HEK293 (cell line): Measurements from ENCODE around the gene AOC2.

ENCODE experiments used
- GLIS2 ChIP-seq: fragments of 450-650 bp; formaldehyde crosslinking; IDR thresholded peaks from 2 replicates; pipeline ENCODE4 v1.5.1; 2016; ENCODE audit warnings: missing biosample characterization, missing genetic modification characterization
- HOXA7 ChIP-seq: sonication (generic); formaldehyde crosslinking; IDR thresholded peaks from 2 replicates; pipeline ENCODE4 v1.8.1; 2022; ENCODE audit warnings: missing genetic modification reagents, borderline replicate concordance
- KLF1 ChIP-seq: fragments of 450-650 bp; formaldehyde crosslinking; IDR thresholded peaks from 2 replicates; pipeline ENCODE4 v1.5.1; 2016; ENCODE audit warnings: missing biosample characterization, missing genetic modification characterization
- MEIS1 ChIP-seq: sonication (generic); formaldehyde crosslinking; IDR thresholded peaks from 2 replicates; pipeline ENCODE4 v1.8.1; 2022; ENCODE audit warnings: missing genetic modification reagents, mild to moderate bottlenecking, borderline replicate concordance
- OSR2 ChIP-seq: fragments of 450-650 bp; formaldehyde crosslinking; IDR thresholded peaks from 2 replicates; pipeline ENCODE4 v1.5.1; 2016; ENCODE audit warnings: missing biosample characterization, missing genetic modification characterization
- PATZ1 ChIP-seq: fragments of 450-650 bp; formaldehyde crosslinking; IDR thresholded peaks from 2 replicates; pipeline ENCODE4 v1.5.1; 2016; ENCODE audit warnings: missing biosample characterization, missing genetic modification characterization
- TCF7L2 ChIP-seq: IDR thresholded peaks from 2 replicates; pipeline ENCODE4 v1.6.1; 2011; ENCODE audit warnings: low read depth, mild to moderate bottlenecking, inconsistent platforms, low read length, moderate library complexity, borderline replicate concordance
- ZFP37 ChIP-seq: fragments of 450-650 bp; formaldehyde crosslinking; IDR thresholded peaks from 2 replicates; pipeline ENCODE4 v1.5.1; 2016; ENCODE audit warnings: missing biosample characterization, missing genetic modification characterization
- ZNF114 ChIP-seq: fragments of 450-650 bp; formaldehyde crosslinking; IDR thresholded peaks from 2 replicates; pipeline ENCODE4 v1.5.0; 2017; ENCODE audit warnings: missing biosample characterization, missing genetic modification characterization
- ZNF132 ChIP-seq: fragments of 450-650 bp; formaldehyde crosslinking; IDR thresholded peaks from 2 replicates; pipeline ENCODE4 v1.5.1; 2017; ENCODE audit warnings: missing biosample characterization, missing genetic modification characterization, borderline replicate concordance
- ZNF24 ChIP-seq: fragments of 450-650 bp; formaldehyde crosslinking; IDR thresholded peaks from 2 replicates; pipeline ENCODE4 v1.5.1; 2016; ENCODE audit warnings: missing biosample characterization, missing genetic modification characterization
- ZNF26 ChIP-seq: fragments of 450-650 bp; formaldehyde crosslinking; IDR thresholded peaks from 2 replicates; pipeline ENCODE4 v1.5.1; 2016; ENCODE audit warnings: missing biosample characterization, missing genetic modification characterization
- ZNF292 ChIP-seq: fragments of 450-650 bp; formaldehyde crosslinking; IDR thresholded peaks from 2 replicates; pipeline ENCODE4 v1.5.1; 2016; ENCODE audit warnings: low read depth, missing biosample characterization, missing genetic modification characterization, borderline replicate concordance
- ZNF350 ChIP-seq: fragments of 450-650 bp; formaldehyde crosslinking; IDR thresholded peaks from 2 replicates; pipeline ENCODE4 v1.5.0; 2017; ENCODE audit warnings: missing biosample characterization, mild to moderate bottlenecking, missing genetic modification characterization
- ZNF354C ChIP-seq: fragments of 450-650 bp; formaldehyde crosslinking; IDR thresholded peaks from 2 replicates; pipeline ENCODE4 v1.5.1; 2016; ENCODE audit warnings: missing biosample characterization, missing genetic modification characterization, low read depth, borderline replicate concordance
- ZNF391 ChIP-seq: fragments of 450-650 bp; formaldehyde crosslinking; IDR thresholded peaks from 2 replicates; pipeline ENCODE4 v1.5.1; 2016; ENCODE audit warnings: low read depth, missing biosample characterization, missing genetic modification characterization, borderline replicate concordance
- ZNF394 ChIP-seq: fragments of 450-650 bp; formaldehyde crosslinking; IDR thresholded peaks from 2 replicates; pipeline ENCODE4 v1.5.1; 2016; ENCODE audit warnings: missing biosample characterization, missing genetic modification characterization, mild to moderate bottlenecking, moderate library complexity, borderline replicate concordance
- ZNF398 ChIP-seq: fragments of 450-650 bp; formaldehyde crosslinking; IDR thresholded peaks from 2 replicates; pipeline ENCODE4 v1.5.1; 2017; ENCODE audit warnings: missing biosample characterization, missing genetic modification characterization
- ZNF529 ChIP-seq: fragments of 450-650 bp; formaldehyde crosslinking; IDR thresholded peaks from 2 replicates; pipeline ENCODE4 v1.5.1; 2017; ENCODE audit warnings: missing genetic modification characterization, missing biosample characterization; ENCODE audit not compliant: insufficient replicate concordance
- ZNF585B ChIP-seq: fragments of 450-650 bp; formaldehyde crosslinking; IDR thresholded peaks from 2 replicates; pipeline ENCODE4 v1.5.1; 2016; ENCODE audit warnings: missing biosample characterization, missing genetic modification characterization
- ZNF670 ChIP-seq: fragments of 450-650 bp; formaldehyde crosslinking; IDR thresholded peaks from 2 replicates; pipeline ENCODE4 v1.5.1; 2016; ENCODE audit warnings: missing biosample characterization, missing genetic modification characterization, low read depth
- ZNF747 ChIP-seq: fragments of 450-650 bp; formaldehyde crosslinking; IDR thresholded peaks from 2 replicates; pipeline ENCODE4 v1.5.1; 2016; ENCODE audit warnings: missing biosample characterization, missing genetic modification characterization
- ZNF792 ChIP-seq: fragments of 450-650 bp; formaldehyde crosslinking; IDR thresholded peaks from 2 replicates; pipeline ENCODE4 v1.5.1; 2016; ENCODE audit warnings: missing biosample characterization, missing genetic modification characterization
- ZNF830 ChIP-seq: fragments of 450-650 bp; IDR thresholded peaks from 2 replicates; pipeline ENCODE4 v1.5.0; 2018; ENCODE audit warnings: missing biosample characterization, missing genetic modification characterization, low read depth, mild to moderate bottlenecking, moderate library complexity
- ZSCAN5A ChIP-seq: fragments of 450-650 bp; formaldehyde crosslinking; IDR thresholded peaks from 2 replicates; pipeline ENCODE4 v1.5.1; 2016; ENCODE audit warnings: missing biosample characterization, missing genetic modification characterization
- ZXDB ChIP-seq: fragments of 450-650 bp; formaldehyde crosslinking; IDR thresholded peaks from 2 replicates; pipeline ENCODE4 v1.5.1; 2016; ENCODE audit warnings: missing biosample characterization, missing genetic modification characterization
- TF ChIP-seq, protein P1 (sequence below): fragments of 450-650 bp; formaldehyde crosslinking; IDR thresholded peaks from 2 replicates; pipeline ENCODE4 v1.5.1; 2016; ENCODE audit warnings: missing biosample characterization, missing genetic modification characterization
- TF ChIP-seq, protein P2 (sequence below): fragments of 450-650 bp; formaldehyde crosslinking; IDR thresholded peaks from 2 replicates; pipeline ENCODE4 v1.5.1; 2017; ENCODE audit warnings: missing biosample characterization, missing genetic modification characterization

Gene AOC2

GRCh38 chr17:42798383-42799380 lies 45.7 kb upstream of the AOC2 start, which contains the start of the genes CNTD1 and COA3 (continued):
- TF ChIP-seq, protein P1, sequence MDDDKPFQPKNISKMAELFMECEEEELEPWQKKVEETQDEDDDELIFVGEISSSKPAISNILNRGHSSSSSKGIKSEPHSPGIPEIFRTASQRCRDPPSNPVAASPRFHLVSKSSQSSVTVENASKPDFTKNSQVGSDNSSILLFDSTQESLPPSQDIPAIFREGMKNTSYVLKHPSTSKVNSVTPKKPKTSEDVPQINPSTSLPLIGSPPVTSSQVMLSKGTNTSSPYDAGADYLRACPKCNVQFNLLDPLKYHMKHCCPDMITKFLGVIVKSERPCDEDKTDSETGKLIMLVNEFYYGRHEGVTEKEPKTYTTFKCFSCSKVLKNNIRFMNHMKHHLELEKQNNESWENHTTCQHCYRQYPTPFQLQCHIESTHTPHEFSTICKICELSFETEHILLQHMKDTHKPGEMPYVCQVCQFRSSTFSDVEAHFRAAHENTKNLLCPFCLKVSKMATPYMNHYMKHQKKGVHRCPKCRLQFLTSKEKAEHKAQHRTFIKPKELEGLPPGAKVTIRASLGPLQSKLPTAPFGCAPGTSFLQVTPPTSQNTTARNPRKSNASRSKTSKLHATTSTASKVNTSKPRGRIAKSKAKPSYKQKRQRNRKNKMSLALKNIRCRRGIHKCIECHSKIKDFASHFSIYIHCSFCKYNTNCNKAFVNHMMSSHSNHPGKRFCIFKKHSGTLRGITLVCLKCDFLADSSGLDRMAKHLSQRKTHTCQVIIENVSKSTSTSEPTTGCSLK: no peak
- TF ChIP-seq ZNF350: no peak
- TF ChIP-seq ZNF830 (tag by site-specific recombination): no peak
- TF ChIP-seq ZNF398 (tag by site-specific recombination): peak; percentile 43; the same call in 1 of the 2 replicates
- TF ChIP-seq PATZ1 (tag by site-specific recombination): 0 out of 2 replicates have a peak, but pooled peaks have one; percentile 9
- no peak for TF ChIP-seq HOXA7 (CRISPR knock-in tag)
- peak; percentile 91 for TF ChIP-seq OSR2 (tag by site-specific recombination)
- TF ChIP-seq ZFP37: no peak
- TF ChIP-seq MEIS1 (CRISPR knock-in tag): no peak
- no peak for TF ChIP-seq ZNF132 (tag by site-specific recombination)
- TF ChIP-seq ZNF391 (tag by site-specific recombination): no peak
- no peak for TF ChIP-seq ZNF792
- TF ChIP-seq GLIS2: peak; percentile 73
- TF ChIP-seq ZNF354C (tag by site-specific recombination): no peak
- no peak for TF ChIP-seq ZNF114
- TF ChIP-seq, protein P2, sequence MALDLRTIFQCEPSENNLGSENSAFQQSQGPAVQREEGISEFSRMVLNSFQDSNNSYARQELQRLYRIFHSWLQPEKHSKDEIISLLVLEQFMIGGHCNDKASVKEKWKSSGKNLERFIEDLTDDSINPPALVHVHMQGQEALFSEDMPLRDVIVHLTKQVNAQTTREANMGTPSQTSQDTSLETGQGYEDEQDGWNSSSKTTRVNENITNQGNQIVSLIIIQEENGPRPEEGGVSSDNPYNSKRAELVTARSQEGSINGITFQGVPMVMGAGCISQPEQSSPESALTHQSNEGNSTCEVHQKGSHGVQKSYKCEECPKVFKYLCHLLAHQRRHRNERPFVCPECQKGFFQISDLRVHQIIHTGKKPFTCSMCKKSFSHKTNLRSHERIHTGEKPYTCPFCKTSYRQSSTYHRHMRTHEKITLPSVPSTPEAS: 0 out of 2 replicates have a peak, but pooled peaks have one; percentile 26
- TF ChIP-seq ZNF529 (tag by site-specific recombination): no peak
- no peak; the same call in 1 of the 2 replicates for TF ChIP-seq ZNF26 (tag by site-specific recombination)
- TF ChIP-seq ZNF292: no peak
- peak; percentile 16; the same call in 1 of the 2 replicates for TF ChIP-seq ZNF24 (tag by site-specific recombination)
- peak; percentile 76 for TF ChIP-seq ZNF394 (tag by site-specific recombination)
- no peak for TF ChIP-seq TCF7L2
- TF ChIP-seq ZXDB (tag by site-specific recombination): peak; percentile 87
- TF ChIP-seq ZNF747 (tag by site-specific recombination): no peak
- no peak for TF ChIP-seq ZNF585B (tag by site-specific recombination)
- no peak for TF ChIP-seq ZSCAN5A
- TF ChIP-seq KLF1 (tag by site-specific recombination): no peak
- TF ChIP-seq ZNF670 (tag by site-specific recombination): no peak
